Uterus (tissue), 4 donors: ENCODE results near the gene HAX1. TPM values are rescaled to one million over a fixed set of nuclear protein-coding genes. Genes with fewer than 3 reads are reported as not detected.

ENCODE experiments used
- DNase-seq, 2 donors: peaks; one replicate each; pipeline ENCODE4 v3.0.0-alpha.2; 2019 to 2020
- H3K27ac ChIP-seq, 2 donors: fragments of 200-600 bp; sonication (generic); 1 replicate in 1 of 2; 2 replicates in 1 of 2; pipeline ENCODE4 v1.5.1; 2016 to 2018
- H3K27me3 ChIP-seq, 2 donors: fragments of 200-600 bp; sonication (generic); one replicate each; pipeline ENCODE4 v1.5.1; 2018 to 2019; ENCODE audit warnings: control low read depth in 1 of 2
- H3K36me3 ChIP-seq, 2 donors: fragments of 200-600 bp; sonication (generic); one replicate each; pipeline ENCODE4 v1.5.1; 2019; ENCODE audit warnings: control low read depth in 1 of 2
- H3K4me1 ChIP-seq, 2 donors: fragments of 200-600 bp; sonication (generic); one replicate each; pipeline ENCODE4 v1.5.1; 2018 to 2019; ENCODE audit warnings: control low read depth in 1 of 2
- H3K4me3 ChIP-seq, 2 donors: fragments of 200-600 bp; sonication (generic); 1 replicate in 1 of 2; 2 replicates in 1 of 2; pipeline ENCODE4 v1.5.1; 2018 to 2019; ENCODE audit warnings: mild to moderate bottlenecking in 1 of 2
- H3K9me3 ChIP-seq, 2 donors: fragments of 200-600 bp; sonication (generic); one replicate each; pipeline ENCODE4 v1.5.1; 2019; ENCODE audit warnings: control low read depth in 1 of 2
- POLR2A ChIP-seq, 2 donors: fragments of 450-650 bp; IDR thresholded peaks; one replicate each; pipeline ENCODE4 v1.6.1; 2016; ENCODE audit warnings: antibody characterized with exemption in 2 of 2, mild to moderate bottlenecking in 1 of 2, moderate library complexity in 1 of 2
- intact Hi-C: fragments of 100-400 bp; cut with DNase I; formaldehyde crosslinking; loops from one replicate; pipeline ENCODE4 v1.15.1; 2023; ENCODE audit warnings: low total_unique reads
- small RNA-seq: library from RNA; depleted of rRNA; stranded (forward); fragments of <200 nt; gene quantifications from one replicate; pipeline ENCODE3, GENCODE V24; 2016
- total RNA-seq, 4 donors: library from RNA; depleted of rRNA in 3 of 4; stranded (reverse); fragments of >200 nt in 3 of 4; gene quantifications; one replicate each; pipeline versions ENCODE4 v1.1.0 to v1.2.4, GENCODE V29; 2014 to 2023
- TF ChIP-seq, protein P1 (sequence below), 4 experiments: fragments of 200-600 bp in 2 of 4; fragments of 450-650 bp in 2 of 4; sonication (generic) in 2 of 4; IDR thresholded peaks; one replicate each; pipeline ENCODE4 v1.5.1; 2016 to 2019; ENCODE audit warnings: antibody characterized with exemption in 4 of 4, mild to moderate bottlenecking in 2 of 4, moderate library complexity in 1 of 4
- donor health status: DM: yes; HTN: yes; CAD: no.

The HAX1 gene
- total RNA-seq, 4 donors from 2014 or later, result 50.5 to 78.8 (median 69.4) TPM

DNA sequence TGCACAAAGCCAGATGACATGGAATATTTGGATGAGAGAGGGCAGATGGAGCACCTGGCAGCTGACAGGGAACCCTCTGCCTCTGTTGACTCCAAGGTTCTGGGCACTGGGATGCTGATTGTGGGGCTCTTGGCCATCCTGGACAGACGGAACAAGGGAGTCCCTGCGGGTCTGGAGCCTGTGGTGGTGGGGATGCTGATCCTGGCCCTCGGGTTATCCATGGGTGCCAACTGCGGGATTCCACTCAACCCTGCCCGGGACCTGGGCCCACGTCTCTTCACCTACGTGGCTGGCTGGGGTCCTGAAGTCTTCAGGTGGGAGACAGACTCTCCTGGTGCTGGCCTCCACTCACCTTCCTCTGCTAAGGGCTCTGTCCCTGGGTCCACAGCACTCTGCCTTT lies 51.1 kb downstream of the HAX1 start:
- no peak for DNase-seq
- Histone ChIP-seq H3K27me3 (no peaks in the 10 kb centered on the region), H3K4me1 (peaks cover 8 to 16% of the 10 kb centered on the region in 2 donors), H3K9me3 (no peaks in the 10 kb centered on the region), H3K4me3 (no peak overlapping the region), H3K27ac (no peak overlapping the region), H3K36me3 (no peaks in the 10 kb centered on the region)
- intact Hi-C loops, result no loop called here
- no peak for TF ChIP-seq POLR2A (IDR thresholded peaks at IDR 0.05)
- TF ChIP-seq, protein P1, sequence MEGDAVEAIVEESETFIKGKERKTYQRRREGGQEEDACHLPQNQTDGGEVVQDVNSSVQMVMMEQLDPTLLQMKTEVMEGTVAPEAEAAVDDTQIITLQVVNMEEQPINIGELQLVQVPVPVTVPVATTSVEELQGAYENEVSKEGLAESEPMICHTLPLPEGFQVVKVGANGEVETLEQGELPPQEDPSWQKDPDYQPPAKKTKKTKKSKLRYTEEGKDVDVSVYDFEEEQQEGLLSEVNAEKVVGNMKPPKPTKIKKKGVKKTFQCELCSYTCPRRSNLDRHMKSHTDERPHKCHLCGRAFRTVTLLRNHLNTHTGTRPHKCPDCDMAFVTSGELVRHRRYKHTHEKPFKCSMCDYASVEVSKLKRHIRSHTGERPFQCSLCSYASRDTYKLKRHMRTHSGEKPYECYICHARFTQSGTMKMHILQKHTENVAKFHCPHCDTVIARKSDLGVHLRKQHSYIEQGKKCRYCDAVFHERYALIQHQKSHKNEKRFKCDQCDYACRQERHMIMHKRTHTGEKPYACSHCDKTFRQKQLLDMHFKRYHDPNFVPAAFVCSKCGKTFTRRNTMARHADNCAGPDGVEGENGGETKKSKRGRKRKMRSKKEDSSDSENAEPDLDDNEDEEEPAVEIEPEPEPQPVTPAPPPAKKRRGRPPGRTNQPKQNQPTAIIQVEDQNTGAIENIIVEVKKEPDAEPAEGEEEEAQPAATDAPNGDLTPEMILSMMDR (IDR thresholded peaks at IDR 0.05), result no peak

DNA sequence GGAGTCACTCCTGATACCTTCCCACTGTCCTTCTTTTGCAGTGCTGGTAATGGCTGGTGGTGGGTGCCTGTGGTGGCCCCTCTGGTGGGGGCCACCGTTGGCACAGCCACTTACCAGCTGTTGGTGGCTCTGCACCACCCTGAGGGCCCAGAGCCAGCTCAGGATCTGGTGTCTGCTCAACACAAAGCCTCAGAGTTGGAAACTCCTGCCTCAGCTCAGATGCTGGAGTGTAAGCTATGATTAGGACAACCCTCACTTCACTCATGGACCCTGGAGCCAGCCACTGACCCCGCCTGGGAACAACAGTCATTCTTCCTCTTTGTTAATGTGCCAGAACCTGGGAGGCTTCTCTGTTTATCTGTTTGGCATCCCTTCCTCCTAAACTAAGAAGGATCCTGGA lies 51.8 kb downstream of the HAX1 start:
- Histone ChIP-seq H3K27ac (peak overlapping the region; percentile 92 to 96), H3K27me3 (no peaks in the 10 kb centered on the region), H3K4me3 (peak overlapping the region in 1 of 2 donors; percentile 79), H3K4me1 (peaks cover 12 to 21% of the 10 kb centered on the region in 2 donors), H3K9me3 (no peaks in the 10 kb centered on the region), H3K36me3 (no peaks in the 10 kb centered on the region)
- TF ChIP-seq, protein P1 (IDR thresholded peaks at IDR 0.05), result no peak
- TF ChIP-seq POLR2A (IDR thresholded peaks at IDR 0.05), result no peak
- intact Hi-C loops, result no loop called here
- DNase-seq, result no peak

DNA sequence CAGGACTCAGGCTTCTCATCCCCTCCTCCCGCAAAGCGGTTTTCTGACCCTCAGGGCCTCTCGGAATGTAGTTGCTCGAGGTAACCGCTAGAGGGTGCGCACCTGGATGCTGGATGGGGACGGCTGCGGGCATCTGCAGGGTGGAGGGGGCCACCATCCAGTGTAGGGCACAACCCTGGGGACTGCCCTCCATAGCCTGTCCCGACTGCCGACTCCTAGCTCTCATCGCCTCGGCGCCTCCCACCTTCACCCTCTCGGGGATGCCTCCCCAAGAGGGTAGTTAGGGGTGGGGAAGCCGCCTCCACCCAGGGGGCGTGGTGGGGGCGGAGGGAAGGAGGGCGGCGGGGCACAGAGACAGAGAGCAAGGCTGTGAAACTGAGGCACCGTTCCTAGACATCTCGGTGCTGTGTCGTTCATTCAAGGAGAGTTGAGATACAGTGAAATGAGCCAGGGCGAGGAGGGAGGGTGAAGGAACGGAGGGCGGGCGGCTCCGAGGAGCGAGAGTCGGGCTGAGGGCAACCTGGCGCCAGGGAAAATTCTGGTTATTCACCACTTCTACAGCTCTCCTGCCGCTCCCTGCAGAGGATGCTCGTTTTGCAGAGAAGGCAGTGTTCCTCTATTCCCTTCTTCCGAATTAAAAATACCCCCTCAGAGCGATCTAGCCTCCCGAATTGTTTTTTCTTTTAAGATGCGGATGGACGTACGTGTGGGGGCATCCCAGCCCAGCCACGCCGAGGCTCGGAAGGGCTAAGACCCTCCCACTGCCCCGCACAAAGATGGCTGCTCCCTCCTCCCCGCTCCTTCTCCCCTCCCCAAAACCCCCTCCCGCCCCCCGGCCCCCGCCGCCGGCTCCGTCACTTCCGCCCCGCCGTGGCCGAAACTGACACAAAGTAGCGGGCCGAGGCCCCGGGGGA lies 52.5 kb downstream of the HAX1 start, which contains the start of gene ATP8B2:
Gene ATP8B2, plus strand, starts transcription at position 857 of the 914 bp plus-strand sequence. CDS start 2,617 bp downstream, outside the sequence.
- no peaks in the 10 kb centered on the region for H3K27me3 ChIP-seq
- H3K4me1 ChIP-seq, result peaks cover 14 to 24% of the 10 kb centered on the region in 2 donors
- peak within 1 kb of the TSS; percentile 92 to 96 for H3K27ac ChIP-seq
- no peaks in the 10 kb centered on the region for H3K36me3 ChIP-seq
- intact Hi-C loops, result no loop called here
- TF ChIP-seq POLR2A (IDR thresholded peaks at IDR 0.05), result peak in 1 of 2 donors; percentile 29
- TF ChIP-seq, protein P1 (IDR thresholded peaks at IDR 0.05), result peak; percentile 84 to 96 (median 92)
- H3K9me3 ChIP-seq, result no peaks in the 10 kb centered on the region
- DNase-seq, result peak; percentile 78 to 80
- peak within 1 kb of the TSS; percentile 77 to 79 for H3K4me3 ChIP-seq

Small RNA genes within 50 kb of the gene (small RNA-seq; reads per million reads assigned to genes)
- gene RF00273 (not detected), gene RNU6-121P (not detected), gene RNU6-239P (not detected), gene SNORA58B (not detected)

Other genes starting within 250 kb of the HAX1 start
- under 1 TPM in 2 of 4 donors, not detected in 2; 0.09 to 0.21 TPM for gene NUP210L, start 117.6 kb upstream of the HAX1 start, total RNA-seq
- 100 to 1,000 TPM; 130 to 263 (median 199) TPM for gene TPM3, start 80.5 kb upstream of the HAX1 start, total RNA-seq
- not detected for gene CFAP141, start 66.3 kb upstream of the HAX1 start, total RNA-seq
- gene UBAP2L, start 51.7 kb upstream of the HAX1 start, total RNA-seq, result 100 to 1,000 TPM in 1 of 4 donors, 10 to 100 TPM in 3; 11.5 to 161 (median 52.0) TPM
- gene AQP10, start 48.5 kb downstream of the HAX1 start, total RNA-seq, result not detected
- 100 to 1,000 TPM in 2 of 4 donors, 10 to 100 TPM in 2; 75.9 to 150 (median 102) TPM for gene ATP8B2, start 52.9 kb downstream of the HAX1 start, total RNA-seq
- 10 to 100 TPM in 3 of 4 donors, 1 to 10 TPM in 1; 9.7 to 28.2 (median 17.1) TPM for gene IL6R, start 132.7 kb downstream of the HAX1 start, total RNA-seq
- 10 to 100 TPM in 2 of 4 donors, 1 to 10 TPM in 2; 1.3 to 19.7 (median 6.9) TPM for gene TDRD10, start 229.6 kb downstream of the HAX1 start, total RNA-seq
- gene SHE, start 229.8 kb downstream of the HAX1 start, total RNA-seq, result 10 to 100 TPM; 14.6 to 44.5 (median 27.2) TPM